GM12878 (cell line): Measurements from ENCODE around the gene APEX1. TPM values are rescaled to one million over a fixed set of nuclear protein-coding genes. Genes with fewer than 3 reads are reported as not detected.
A peak's percentile ranks its signal among the peaks of the same experiment; 100 is the strongest.

Experiments
- ATAC-seq: fragments of 200-7000 bp; cut with Tn5 transposase; 3 replicates; pipeline ENCODE4 v1.9.1; 2020; ENCODE audit warnings: mild to moderate bottlenecking, moderate library complexity
- BruUV-seq: library from RNA; stranded (reverse); fragments of 400-500 nt; replicated peaks from 2 replicates; lab custom pipeline; 2021; lab: Mats Ljungman, UMichigan
- CTCF ChIA-PET: fragments of 300-600 bp; sonication (Branson Sonifier 250); formaldehyde crosslinking; extraction: SDS; loops from one replicate; lab custom pipeline; 2021; ENCODE audit warnings: inconsistent platforms; lab: Yijun Ruan, JAX
- POLR2A ChIA-PET: fragments of 350-600 bp; formaldehyde crosslinking; extraction: SDS; loops from one replicate; lab custom pipeline; 2021; ENCODE audit warnings: inconsistent platforms; lab: Charles Lee
- RAD21 ChIA-PET: fragments of 300-600 bp; sonication (Branson Sonifier 250); formaldehyde crosslinking; loops from one replicate; lab custom pipeline; 2023; ENCODE audit warnings: antibody characterized with exemption; ENCODE audit not compliant: unreplicated experiment; lab: Charles Lee
- SMC1A ChIA-PET: fragments of 300-600 bp; sonication (Branson Sonifier 250); formaldehyde crosslinking; loops from one replicate; lab custom pipeline; 2023; ENCODE audit not compliant: unreplicated experiment, uncharacterized antibody; lab: Charles Lee
- DNase-seq: peaks from one replicate; pipeline ENCODE4 v3.0.0-alpha.2; 2011; ENCODE audit warnings: low read depth, low spot score
- FAIRE-seq: peaks from 3 replicates; lab custom pipeline; 2011; peaks lifted over from hg19 to GRCh38; lab: Jason Lieb, UNC
- H2AFZ ChIP-seq: 2 replicates; pipeline ENCODE4 v1.6.0; 2011; ENCODE audit warnings: low read depth, low read length, control low read depth; ENCODE audit not compliant: control insufficient read depth
- H3K27ac ChIP-seq: 2 replicates; pipeline ENCODE4 v1.5.1; 2011; ENCODE audit warnings: control low read depth; ENCODE audit not compliant: control insufficient read depth, insufficient read depth
- H3K27me3 ChIP-seq, 2 experiments: replicated peaks in 1 of 2; 2 replicates each; pipeline versions ENCODE4 v1.6.0 to v1.6.1; 2011; ENCODE audit warnings: low read length in 1 of 2; ENCODE audit not compliant: control insufficient read depth in 2 of 2, insufficient read depth in 2 of 2
- H3K36me3 ChIP-seq, 2 experiments: 2 replicates each; pipeline ENCODE4 v1.5.1; 2011; ENCODE audit warnings: low read length in 1 of 2; ENCODE audit not compliant: control insufficient read depth in 2 of 2, insufficient read depth in 2 of 2
- H3K4me1 ChIP-seq: 2 replicates; pipeline ENCODE4 v1.6.1; 2011; ENCODE audit warnings: mild to moderate bottlenecking, low read length, moderate library complexity, mixed read lengths; ENCODE audit not compliant: control insufficient read depth, insufficient read depth
- H3K4me2 ChIP-seq: 2 replicates; pipeline ENCODE4 v1.6.0; 2011; ENCODE audit warnings: control low read depth; ENCODE audit not compliant: control insufficient read depth, insufficient read depth
- H3K4me3 ChIP-seq: fragments of 200-600 bp; sonication (generic); 2 replicates; pipeline ENCODE4 v1.5.1; 2016
- H3K79me2 ChIP-seq: 2 replicates; pipeline ENCODE4 v1.6.0; 2011; ENCODE audit warnings: low read length; ENCODE audit not compliant: control insufficient read depth, insufficient read depth
- H3K9ac ChIP-seq: 2 replicates; pipeline ENCODE4 v1.8.0; 2011; ENCODE audit warnings: low read length, control low read depth, mixed read lengths; ENCODE audit not compliant: control insufficient read depth, insufficient read depth
- H3K9me3 ChIP-seq: replicated peaks from 3 replicates; pipeline ENCODE4 v1.5.1; 2011; ENCODE audit warnings: mild to moderate bottlenecking, low read length; ENCODE audit not compliant: control insufficient read depth, insufficient read depth
- H4K20me1 ChIP-seq: 2 replicates; pipeline ENCODE4 v1.6.0; 2011; ENCODE audit not compliant: control insufficient read depth, insufficient read depth
- BACH1 ChIP-seq: fragments of 450-650 bp; IDR thresholded peaks from 2 replicates; pipeline ENCODE4 v1.6.1; 2017; ENCODE audit warnings: mild to moderate bottlenecking, borderline replicate concordance
- EED ChIP-seq: sonication (generic); IDR thresholded peaks from 2 replicates; pipeline ENCODE4 v1.6.1; 2016; ENCODE audit warnings: antibody characterized with exemption, low read depth
- ETV6 ChIP-seq, 2 experiments: fragments of 450-650 bp in 1 of 2; IDR thresholded peaks in 1 of 2; conservative IDR thresholded peaks in 1 of 2; 2 replicates each; pipeline ENCODE4 v1.6.1; 2014; ENCODE audit warnings: antibody characterized with exemption in 1 of 2, borderline replicate concordance in 1 of 2, low read depth in 1 of 2, mild to moderate bottlenecking in 1 of 2, moderate library complexity in 1 of 2
- FOXK2 ChIP-seq: fragments of 450-650 bp; IDR thresholded peaks from 2 replicates; pipeline ENCODE4 v1.6.1; 2017; ENCODE audit warnings: mild to moderate bottlenecking, moderate library complexity
- HDGF ChIP-seq: fragments of 450-650 bp; IDR thresholded peaks from 2 replicates; pipeline ENCODE4 v1.6.1; 2016; ENCODE audit warnings: antibody characterized with exemption
- IKZF1 ChIP-seq: fragments of 450-650 bp; conservative IDR thresholded peaks from 2 replicates; pipeline ENCODE4 v1.6.1; 2017; ENCODE audit warnings: antibody characterized with exemption, mild to moderate bottlenecking
- MLLT1 ChIP-seq: fragments of 450-650 bp; IDR thresholded peaks from 2 replicates; pipeline ENCODE4 v1.6.1; 2016; ENCODE audit warnings: mild to moderate bottlenecking
- MYB ChIP-seq: fragments of 150-350 bp; IDR thresholded peaks from 2 replicates; pipeline ENCODE4 v1.6.1; 2014; ENCODE audit warnings: mild to moderate bottlenecking, low read depth, low read length, borderline replicate concordance
- RELB ChIP-seq: fragments of 450-650 bp; IDR thresholded peaks from 2 replicates; pipeline ENCODE4 v1.6.1; 2017; ENCODE audit warnings: low read depth, mild to moderate bottlenecking, moderate library complexity
- SIN3A ChIP-seq: IDR thresholded peaks from 2 replicates; pipeline ENCODE4 v1.6.1; 2012; ENCODE audit warnings: low read depth, low read length, improper control_type of control experiment
- WGBS: methylation state at CpG from one replicate; pipeline ENCODE4 v1.1.6; 2016; ENCODE audit warnings: low lambda C conversion rate; ENCODE audit not compliant: insufficient replicate concordance, insufficient coverage; ENCODE audit errors: missing lambda C conversion rate; 5-methylcytosine and 5-hydroxymethylcytosine counted together
- in situ Hi-C: fragments of 300-500 bp; cut with MboI; formaldehyde crosslinking; loops from 9 replicates; pipeline ENCODE4 v1.14.3; 2018; ENCODE audit warnings: mixed read lengths
- intact Hi-C: fragments of 100-400 bp; cut with micrococcal nuclease; formaldehyde crosslinking; loops from one replicate; pipeline ENCODE4 v1.14.2; 2022; ENCODE audit not compliant: unreplicated experiment
- polyA plus RNA-seq, 11 experiments: library from polyadenylated mRNA; depleted of rRNA in 4 of 11; unstranded in 6 of 11; stranded (reverse) in 5 of 11; fragments of >200 nt; fragmentation: Nextera tagmentation in 4 of 11; fragmentation: Illumina TruSeq in 1 of 11; extraction: Ambion mirVana in 4 of 11; extraction: Trizol in 1 of 11; gene quantifications; 1 replicate in 1 of 11; 2 replicates in 10 of 11; pipeline versions ENCODE4 v1.2.1 to v1.2.3, GENCODE V29; 2011 to 2016; ENCODE audit warnings: inconsistent platforms in 2 of 11, missing spikeins in 2 of 11, low read depth in 1 of 11
- total RNA-seq, 4 experiments: library from RNA; depleted of rRNA in 3 of 4; stranded (reverse); fragments of >200 nt in 3 of 4; fragmentation: Illumina TruSeq in 1 of 4; extraction: Trizol in 1 of 4; gene quantifications; 2 replicates each; pipeline versions ENCODE4 v1.2.1 to v1.2.3, GENCODE V29; 2013 to 2021
- TF ChIP-seq, protein P1 (sequence below), 3 experiments: IDR thresholded peaks in 2 of 3; conservative IDR thresholded peaks in 1 of 3; 2 replicates each; pipeline ENCODE4 v1.5.1; 2011; ENCODE audit warnings: low read depth in 3 of 3, low read length in 3 of 3, mild to moderate bottlenecking in 3 of 3, control low read depth in 2 of 3, moderate library complexity in 2 of 3, inconsistent platforms in 1 of 3, mixed read lengths in 1 of 3; ENCODE audit not compliant: control insufficient read depth in 2 of 3, insufficient read depth in 1 of 3; ENCODE audit errors: extremely low read depth in 1 of 3

APEX1 gene
- total and polyA plus RNA-seq, 10 of the 15 experiments (the other 5 are each of a cell fraction or from before 2014, with no cell fraction given): 115 to 407 (median 300) TPM

DNA sequence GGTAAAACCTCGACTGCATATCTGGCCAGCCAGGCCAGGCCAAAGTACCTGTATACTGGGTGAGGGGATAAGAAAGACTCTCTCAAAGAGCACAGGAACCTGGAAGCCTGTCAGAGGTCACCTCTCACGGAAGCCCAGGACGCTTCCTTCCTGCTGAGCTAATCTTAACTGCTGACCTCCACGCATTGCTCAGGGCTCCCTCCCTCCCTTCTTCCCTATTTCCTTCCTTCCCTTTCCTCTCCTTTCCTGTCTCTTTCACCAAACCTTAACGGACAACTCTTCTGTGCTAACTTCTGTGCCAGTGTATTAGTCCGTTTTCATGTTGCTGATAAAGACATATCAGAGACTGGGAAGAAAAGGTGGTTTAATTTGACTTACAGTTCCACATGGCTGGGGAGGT lies 35.5 kb downstream of the APEX1 start:
- intact Hi-C loops (loop anchor here (2.0 to 5.0 kb wide), 2 partner anchors 42 to 118 kb away; no protein-coding TSS in a partner anchor), in situ Hi-C loops (no loop called here)
- SMC1A ChIA-PET: interaction anchor here (0.8 to 8.1 kb wide), 10 partner anchors 14 to 163 kb away, joined by 3 to 49 read pairs (median 11); partner anchors contain the start of genes APEX1, OSGEP, PIP4P1 and PNP
- TF ChIP-seq SIN3A (no peak), HDGF (0 out of 2 replicates have a peak, but pooled peaks have one; percentile 50), ETV6 (conservative IDR thresholded peaks at IDR 0.05 in 1 of 2, IDR thresholded peaks at IDR 0.05 in 1 of 2; ENCODE audit: borderline replicate concordance in 1 of 2, low read depth in 1 of 2) (peak in 1 of 2 experiments; percentile 83; a peak in 2 of 4 replicates), IKZF1 (0 out of 2 replicates have a peak, but pooled peaks have one; percentile 21), EED (peak; percentile 38; the same call in 1 of the 2 replicates), RELB (peak; percentile 28; the same call in 1 of the 2 replicates), BACH1 (no peak), MLLT1 (no peak), MYB (no peak), FOXK2 (no peak)
- TF ChIP-seq, protein P1, sequence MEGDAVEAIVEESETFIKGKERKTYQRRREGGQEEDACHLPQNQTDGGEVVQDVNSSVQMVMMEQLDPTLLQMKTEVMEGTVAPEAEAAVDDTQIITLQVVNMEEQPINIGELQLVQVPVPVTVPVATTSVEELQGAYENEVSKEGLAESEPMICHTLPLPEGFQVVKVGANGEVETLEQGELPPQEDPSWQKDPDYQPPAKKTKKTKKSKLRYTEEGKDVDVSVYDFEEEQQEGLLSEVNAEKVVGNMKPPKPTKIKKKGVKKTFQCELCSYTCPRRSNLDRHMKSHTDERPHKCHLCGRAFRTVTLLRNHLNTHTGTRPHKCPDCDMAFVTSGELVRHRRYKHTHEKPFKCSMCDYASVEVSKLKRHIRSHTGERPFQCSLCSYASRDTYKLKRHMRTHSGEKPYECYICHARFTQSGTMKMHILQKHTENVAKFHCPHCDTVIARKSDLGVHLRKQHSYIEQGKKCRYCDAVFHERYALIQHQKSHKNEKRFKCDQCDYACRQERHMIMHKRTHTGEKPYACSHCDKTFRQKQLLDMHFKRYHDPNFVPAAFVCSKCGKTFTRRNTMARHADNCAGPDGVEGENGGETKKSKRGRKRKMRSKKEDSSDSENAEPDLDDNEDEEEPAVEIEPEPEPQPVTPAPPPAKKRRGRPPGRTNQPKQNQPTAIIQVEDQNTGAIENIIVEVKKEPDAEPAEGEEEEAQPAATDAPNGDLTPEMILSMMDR (IDR thresholded peaks at IDR 0.05 in 2 of 3, conservative IDR thresholded peaks at IDR 0.05 in 1 of 3; ENCODE audit: control insufficient read depth in 2 of 3, extremely low read depth in 1 of 3, insufficient read depth in 1 of 3, low read depth in 3 of 3, low read length in 3 of 3): no peak
- CTCF ChIA-PET: interaction anchor here (1.0 to 6.9 kb wide), 12 partner anchors 9 to 200 kb away, joined by 3 to 42 read pairs (median 6); partner anchors contain the start of genes PIP4P1 and PNP
- Histone ChIP-seq H3K27me3 (no peaks in the 10 kb centered on the region), H3K4me3 (peak overlapping the region; percentile 61), H3K36me3 (no peaks in the 10 kb centered on the region), H3K4me2 (peak overlapping the region; percentile 68), H3K27ac (peak overlapping the region; percentile 77), H3K9ac (peak overlapping the region; percentile 60), H2AFZ (peak overlapping the region; percentile 69), H3K4me1 (peaks cover 35% of the 10 kb centered on the region), H3K79me2 (no peaks in the 10 kb centered on the region), H4K20me1 (no peaks in the 10 kb centered on the region), H3K9me3 (no peaks in the 10 kb centered on the region; the same call in 2 of the 3 replicates)
- no TSS peak for BruUV-seq
- POLR2A ChIA-PET: interaction anchor here (0.7 to 5.6 kb wide), 4 partner anchors 20 to 161 kb away, joined by 3 to 28 read pairs (median 5); partner anchors contain the start of genes APEX1, OSGEP and PNP
- DNase-seq (no peak), FAIRE-seq (no peak), ATAC-seq (peak; percentile 48)
- RAD21 ChIA-PET: interaction anchor here (0.9 to 4.3 kb wide), 10 partner anchors 9 to 200 kb away, joined by 3 to 21 read pairs (median 4); partner anchors contain the start of genes APEX1, OSGEP, PARP2 and PIP4P1
- WGBS: 6% methylated on average over 6 of the region's 6 CpGs
